ENCODE data around the gene GASK1A.

The GASK1A gene

DNA sequence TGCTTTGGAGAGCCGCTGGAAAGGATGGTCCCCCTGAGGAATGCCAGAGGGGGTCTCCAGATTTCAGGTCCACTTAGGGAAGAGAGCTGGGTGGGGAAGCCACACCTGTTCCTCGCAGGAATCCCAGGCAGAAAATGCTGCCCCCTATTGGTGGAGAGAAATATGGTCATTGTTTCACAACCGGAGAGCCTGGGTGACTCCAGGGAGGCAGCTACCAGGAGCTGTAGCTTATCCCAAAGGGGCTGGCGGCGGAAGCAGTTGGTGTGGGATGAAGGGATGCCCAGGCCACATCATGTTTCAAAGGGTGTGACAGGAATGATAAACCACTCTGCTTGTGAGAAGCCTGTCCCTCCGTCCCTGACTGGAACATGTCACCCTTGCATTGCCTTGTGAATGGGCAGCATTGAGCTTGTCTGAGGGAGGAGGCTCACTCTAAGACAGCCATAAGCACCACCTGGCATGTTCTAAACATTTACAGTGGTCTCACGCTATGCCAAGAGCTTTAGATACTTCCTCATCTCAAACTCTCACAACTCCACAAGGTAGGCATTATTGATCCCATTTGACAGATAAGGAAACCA, 92.3 kb downstream of the GASK1A start:
- no peak overlapping the region for H3K4me3 ChIP-seq (ENCODE audit: low read length)
- 71% methylated on average over 7 of the region's 7 CpGs for WGBS
- no peaks in the 10 kb centered on the region for H3K9me3 ChIP-seq (ENCODE audit: insufficient read depth, low read depth, low read length)
- no peaks in the 10 kb centered on the region for H3K4me1 ChIP-seq (ENCODE audit: insufficient read depth, low read length)
- no peak overlapping the region for H3K27ac ChIP-seq (ENCODE audit: low read depth, low read length)
- H3K36me3 ChIP-seq (ENCODE audit: insufficient read depth, low read length): no peaks in the 10 kb centered on the region
- H3K27me3 ChIP-seq (ENCODE audit: insufficient read depth, low read length): no peaks in the 10 kb centered on the region
- H3K9ac ChIP-seq (ENCODE audit: low read depth, low read length): no peak overlapping the region

- Histone ChIP-seq H3K9me3 (ENCODE audit: insufficient read depth, low read depth, low read length) (no peaks in the 10 kb centered on the region), H3K27me3 (ENCODE audit: insufficient read depth, low read length) (no peaks in the 10 kb centered on the region), H3K36me3 (ENCODE audit: insufficient read depth, low read length) (no peaks in the 10 kb centered on the region), H3K27ac (ENCODE audit: low read depth, low read length) (no peak overlapping the region), H3K4me1 (ENCODE audit: insufficient read depth, low read length) (no peaks in the 10 kb centered on the region), H3K9ac (ENCODE audit: low read depth, low read length) (no peak overlapping the region), H3K4me3 (ENCODE audit: low read length) (no peak overlapping the region)
- WGBS: 89% methylated on average over 4 of the region's 4 CpGs
These were observed 93.2 kb downstream of the GASK1A start for GRCh38 chr3:43072361-43072760.

- H3K36me3 ChIP-seq (ENCODE audit: insufficient read depth, low read length): no peaks in the 10 kb centered on the region
- H3K4me1 ChIP-seq (ENCODE audit: insufficient read depth, low read length): no peaks in the 10 kb centered on the region
- H3K9me3 ChIP-seq (ENCODE audit: insufficient read depth, low read depth, low read length): no peaks in the 10 kb centered on the region
- no peaks in the 10 kb centered on the region for H3K27me3 ChIP-seq (ENCODE audit: insufficient read depth, low read length)
- no peak overlapping the region for H3K9ac ChIP-seq (ENCODE audit: low read depth, low read length)
- no peak overlapping the region for H3K4me3 ChIP-seq (ENCODE audit: low read length)
- no peak overlapping the region for H3K27ac ChIP-seq (ENCODE audit: low read depth, low read length)
- 93% methylated on average over 7 of the region's 7 CpGs for whole genome bisulfite sequencing
These were observed 94.2 kb downstream of the GASK1A start for GRCh38 chr3:43073116-43073835.

- no peaks in the 10 kb centered on the region for H3K27me3 ChIP-seq (ENCODE audit: insufficient read depth, low read length)
- WGBS: 90% methylated on average over 5 of the region's 5 CpGs
These were observed 94.7 kb downstream of the GASK1A start for GRCh38 chr3:43073836-43074220.

GRCh38 chr3:43074482-43074881, 95.4 kb downstream of the GASK1A start:
- Histone ChIP-seq H3K36me3 (ENCODE audit: insufficient read depth, low read length) (peaks cover 1% of the 10 kb centered on the region; the same call in 1 of the 2 replicates), H3K27ac (ENCODE audit: low read depth, low read length) (no peak overlapping the region), H3K4me1 (ENCODE audit: insufficient read depth, low read length) (no peaks in the 10 kb centered on the region), H3K9ac (ENCODE audit: low read depth, low read length) (no peak overlapping the region), H3K27me3 (ENCODE audit: insufficient read depth, low read length) (no peaks in the 10 kb centered on the region), H3K9me3 (ENCODE audit: insufficient read depth, low read depth, low read length) (no peaks in the 10 kb centered on the region), H3K4me3 (ENCODE audit: low read length) (no peak overlapping the region)
- 87% methylated on average over 3 of the region's 4 CpGs for WGBS

More at GRCh38 chr3:43073836-43074220, 94.7 kb downstream of the GASK1A start:
- H3K4me3 ChIP-seq (ENCODE audit: low read length): no peak overlapping the region
- H3K27ac ChIP-seq (ENCODE audit: low read depth, low read length): no peak overlapping the region
- no peak overlapping the region for H3K9ac ChIP-seq (ENCODE audit: low read depth, low read length)
- no peaks in the 10 kb centered on the region for H3K36me3 ChIP-seq (ENCODE audit: insufficient read depth, low read length)
- no peaks in the 10 kb centered on the region for H3K9me3 ChIP-seq (ENCODE audit: insufficient read depth, low read depth, low read length)
- no peaks in the 10 kb centered on the region for H3K4me1 ChIP-seq (ENCODE audit: insufficient read depth, low read length)

DNA sequence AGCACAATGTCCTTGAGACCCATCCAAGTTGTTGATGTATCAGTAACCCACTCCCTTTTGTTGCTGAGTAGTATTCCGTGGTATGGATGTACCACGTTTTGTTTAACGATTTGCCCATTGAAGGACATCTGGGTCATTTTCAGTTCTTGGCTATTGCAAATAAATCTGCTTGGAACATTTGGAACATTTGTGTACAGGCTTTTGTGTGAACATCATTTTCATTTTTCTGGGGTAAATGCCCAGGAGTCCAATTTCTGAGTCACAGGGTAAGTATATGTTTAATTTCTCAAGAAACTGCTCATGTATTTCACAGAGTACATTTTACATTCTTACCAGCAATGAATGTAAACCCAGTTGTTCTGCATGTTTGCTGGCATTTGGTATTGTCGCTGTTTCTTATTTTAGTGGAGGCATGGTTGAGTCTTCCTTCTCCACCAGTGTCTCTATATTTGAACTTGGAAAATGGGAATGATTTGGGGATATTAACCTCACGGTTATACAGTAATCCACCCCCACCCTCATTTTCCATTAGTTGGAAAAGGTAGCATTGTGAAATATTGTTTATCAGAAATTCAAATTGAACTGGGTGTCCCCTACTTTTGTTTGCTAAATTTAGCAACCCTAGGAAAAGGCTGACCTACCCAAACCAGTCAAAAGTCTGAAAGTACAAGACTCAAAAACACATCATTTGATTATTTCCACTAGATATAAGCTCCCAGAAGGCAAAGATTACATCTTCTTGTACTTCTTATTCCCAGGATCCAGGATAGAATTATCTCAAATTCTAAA, 96.0 kb downstream of the GASK1A start:
- peaks cover 7% of the 10 kb centered on the region for H3K36me3 ChIP-seq (ENCODE audit: insufficient read depth, low read length)
- H3K9me3 ChIP-seq (ENCODE audit: insufficient read depth, low read depth, low read length): no peaks in the 10 kb centered on the region
- no peaks in the 10 kb centered on the region for H3K4me1 ChIP-seq (ENCODE audit: insufficient read depth, low read length)
- no peaks in the 10 kb centered on the region for H3K27me3 ChIP-seq (ENCODE audit: insufficient read depth, low read length)
- H3K9ac ChIP-seq (ENCODE audit: low read depth, low read length): no peak overlapping the region
- H3K4me3 ChIP-seq (ENCODE audit: low read length): no peak overlapping the region
- 92% methylated on average over 3 of the region's 5 CpGs for WGBS
- no peak overlapping the region for H3K27ac ChIP-seq (ENCODE audit: low read depth, low read length)

- Histone ChIP-seq H3K4me3 (ENCODE audit: low read length) (no peak overlapping the region), H3K4me1 (ENCODE audit: insufficient read depth, low read length) (no peaks in the 10 kb centered on the region), H3K27ac (ENCODE audit: low read depth, low read length) (no peak overlapping the region), H3K36me3 (ENCODE audit: insufficient read depth, low read length) (peaks cover 17% of the 10 kb centered on the region), H3K9me3 (ENCODE audit: insufficient read depth, low read depth, low read length) (no peaks in the 10 kb centered on the region), H3K9ac (ENCODE audit: low read depth, low read length) (no peak overlapping the region), H3K27me3 (ENCODE audit: insufficient read depth, low read length) (no peaks in the 10 kb centered on the region)
- 84% methylated on average over 5 of the region's 5 CpGs for WGBS
These were observed 97.0 kb downstream of the GASK1A start for GRCh38 chr3:43075904-43076661.

GRCh38 chr3:43076857-43077256, 97.7 kb downstream of the GASK1A start:
- H3K36me3 ChIP-seq (ENCODE audit: insufficient read depth, low read length): peaks cover 18% of the 10 kb centered on the region
- H3K4me3 ChIP-seq (ENCODE audit: low read length): no peak overlapping the region
- no peaks in the 10 kb centered on the region for H3K27me3 ChIP-seq (ENCODE audit: insufficient read depth, low read length)
- no peak overlapping the region for H3K27ac ChIP-seq (ENCODE audit: low read depth, low read length)
- no peak overlapping the region for H3K9ac ChIP-seq (ENCODE audit: low read depth, low read length)
- peaks cover 6% of the 10 kb centered on the region; the same call in 1 of the 2 replicates for H3K9me3 ChIP-seq (ENCODE audit: insufficient read depth, low read depth, low read length)
- WGBS: 96% methylated on average over 3 of the region's 4 CpGs
- H3K4me1 ChIP-seq (ENCODE audit: insufficient read depth, low read length): no peaks in the 10 kb centered on the region

DNA sequence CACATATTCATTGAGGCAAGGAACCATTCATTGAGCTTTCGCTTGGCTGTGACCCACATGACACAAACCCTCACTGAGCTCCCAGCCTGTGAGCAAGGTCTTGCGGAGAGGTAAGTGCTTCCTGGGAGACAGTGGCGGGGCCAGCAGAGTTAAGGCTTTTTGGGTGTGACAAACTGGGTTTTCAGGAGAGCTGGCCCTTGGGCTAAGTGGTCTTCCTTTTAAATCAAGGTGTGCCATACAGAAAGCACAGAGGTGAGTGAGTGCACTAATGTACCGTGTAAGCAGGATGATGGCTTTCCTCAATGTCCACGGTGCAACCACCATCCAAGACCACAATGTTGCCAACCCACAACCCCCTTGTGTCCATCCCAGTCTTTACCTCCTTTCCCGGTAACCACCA, 98.2 kb downstream of the GASK1A start:
- Histone ChIP-seq H3K27ac (ENCODE audit: low read depth, low read length) (no peak overlapping the region), H3K36me3 (ENCODE audit: insufficient read depth, low read length) (peaks cover 18% of the 10 kb centered on the region), H3K4me3 (ENCODE audit: low read length) (no peak overlapping the region), H3K27me3 (ENCODE audit: insufficient read depth, low read length) (no peaks in the 10 kb centered on the region), H3K9me3 (ENCODE audit: insufficient read depth, low read depth, low read length) (peaks cover 10% of the 10 kb centered on the region; the same call in 1 of the 2 replicates), H3K9ac (ENCODE audit: low read depth, low read length) (no peak overlapping the region), H3K4me1 (ENCODE audit: insufficient read depth, low read length) (no peaks in the 10 kb centered on the region)
- WGBS: 99% methylated on average over 6 of the region's 6 CpGs

- Histone ChIP-seq H3K4me1 (ENCODE audit: insufficient read depth, low read length) (no peaks in the 10 kb centered on the region), H3K27ac (ENCODE audit: low read depth, low read length) (no peak overlapping the region), H3K36me3 (ENCODE audit: insufficient read depth, low read length) (peaks cover 18% of the 10 kb centered on the region), H3K27me3 (ENCODE audit: insufficient read depth, low read length) (no peaks in the 10 kb centered on the region), H3K4me3 (ENCODE audit: low read length) (no peak overlapping the region), H3K9me3 (ENCODE audit: insufficient read depth, low read depth, low read length) (peaks cover 12% of the 10 kb centered on the region; the same call in 1 of the 2 replicates), H3K9ac (ENCODE audit: low read depth, low read length) (no peak overlapping the region)
These were observed 98.6 kb downstream of the GASK1A start for GRCh38 chr3:43077707-43078106.
